Gastroesophageal sphincter (tissue), 3 donors: ENCODE results near the gene ACP1.

ENCODE experiments used
- CTCF ChIP-seq, 4 experiments: fragments of 200-600 bp in 2 of 4; fragments of 450-650 bp in 2 of 4; sonication (generic) in 1 of 4; IDR thresholded peaks; one replicate each; pipeline ENCODE4 v1.5.1; 2017 to 2019; ENCODE audit warnings: antibody characterized with exemption in 4 of 4, mild to moderate bottlenecking in 2 of 4, moderate library complexity in 2 of 4
- POLR2A ChIP-seq, 2 donors: fragments of 450-650 bp; IDR thresholded peaks; one replicate each; pipeline ENCODE4 v1.6.1; 2017; ENCODE audit warnings: antibody characterized with exemption in 2 of 2, mild to moderate bottlenecking in 2 of 2, moderate library complexity in 1 of 2

- TF ChIP-seq CTCF (IDR thresholded peaks at IDR 0.05) (peak in 1 of 4 experiments; percentile 2), POLR2A (IDR thresholded peaks at IDR 0.05) (no peak)
These were observed 814 bp upstream of the ACP1 start, which contains the start of gene SH3YL1 for GRCh38 chr2:263774-264492.
